HTR-8/SVneo (cell line): ENCODE measurements around the gene MBNL1.
"Not testable (repeated sequence)": the region's sequence is repeated elsewhere in the genome, so short reads cannot be mapped to it uniquely, and the experiment has no call there.

ENCODE experiments used
- DNase-seq: peaks from one replicate; pipeline ENCODE4 v3.0.0; 2011; ENCODE audit warnings: low spot score, mixed read lengths; ENCODE audit not compliant: insufficient read length
- FAIRE-seq: peaks from 2 replicates; lab custom pipeline; 2011; peaks lifted over from hg19 to GRCh38; lab: Jason Lieb, UNC

Gene MBNL1

GRCh38 chr3:152365126-152365525, 96.4 kb downstream of the MBNL1 start:
- FAIRE-seq (no peak), DNase-seq (no peak)

DNA sequence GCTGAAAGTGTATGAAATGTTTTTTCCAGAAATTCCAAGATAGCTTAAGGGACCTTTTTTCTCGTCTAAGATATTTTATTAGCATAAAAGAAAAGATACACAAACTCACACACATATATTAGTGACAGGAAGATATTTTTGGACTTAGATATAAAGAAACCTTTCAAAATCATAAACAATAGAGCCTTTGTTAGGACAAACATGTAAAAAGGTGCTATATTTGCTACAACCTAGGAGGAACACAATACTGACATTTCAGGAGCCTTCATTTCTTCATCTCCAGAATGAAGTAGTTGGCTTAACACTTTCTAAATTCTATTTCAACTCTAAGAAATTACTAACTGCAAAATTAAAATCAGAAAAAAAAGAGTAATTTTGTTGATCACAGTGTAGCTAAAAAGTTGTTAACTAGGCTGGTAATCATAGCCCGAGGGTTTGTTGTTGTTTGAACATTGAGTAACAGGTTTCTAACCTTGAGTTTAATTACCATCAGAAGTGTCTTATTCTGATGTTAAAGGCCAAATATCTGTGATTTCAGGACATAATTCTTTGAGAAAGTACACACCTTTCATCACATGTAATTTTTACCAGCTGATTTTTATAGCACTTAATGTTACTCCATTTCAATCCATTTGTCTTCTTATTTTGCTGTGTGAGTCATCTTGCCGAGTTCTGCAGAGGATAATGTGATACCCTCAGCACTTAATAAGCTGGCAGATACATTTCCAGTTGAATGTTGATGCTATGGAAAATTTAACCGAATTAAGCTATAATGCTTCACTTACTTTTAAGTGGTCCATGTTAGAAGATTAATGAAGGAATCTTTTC, 97.3 kb downstream of the MBNL1 start:
- DNase-seq (no peak), FAIRE-seq (no peak)

DNA sequence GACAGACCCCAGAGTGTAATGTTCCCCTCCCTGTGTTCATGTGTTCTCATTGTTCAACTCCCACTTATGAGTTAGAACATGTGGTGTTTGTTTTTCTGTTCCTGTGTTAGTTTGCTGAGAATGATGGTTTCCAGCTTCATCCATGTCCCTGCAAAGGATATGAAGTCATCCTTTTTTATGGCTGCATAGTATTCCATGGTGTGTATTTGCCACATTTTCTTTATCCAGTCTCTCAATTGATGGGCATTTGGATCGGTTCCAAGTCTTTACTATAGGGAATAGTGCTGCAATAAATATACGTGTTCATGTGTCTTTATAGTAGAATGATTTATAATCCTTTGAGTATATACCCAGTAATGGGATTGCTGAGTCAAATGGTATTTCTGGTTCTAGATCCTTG, 98.5 kb downstream of the MBNL1 start:
- not testable (repeated sequence) for DNase-seq, FAIRE-seq

- DNase-seq, FAIRE-seq: not testable (repeated sequence)
Measured at GRCh38 chr3:152372633-152373032, 103.9 kb downstream of the MBNL1 start.

GRCh38 chr3:152373379-152373778, 104.7 kb downstream of the MBNL1 start:
- DNase-seq, result no peak

GRCh38 chr3:152374262-152374990, 105.7 kb downstream of the MBNL1 start:
- no peak for FAIRE-seq
- DNase-seq, result no peak

More at GRCh38 chr3:152373379-152373778, 104.7 kb downstream of the MBNL1 start:
- FAIRE-seq, result no peak

- FAIRE-seq (no peak), DNase-seq (no peak)
Measured at GRCh38 chr3:152375546-152375945, 106.8 kb downstream of the MBNL1 start.

DNA sequence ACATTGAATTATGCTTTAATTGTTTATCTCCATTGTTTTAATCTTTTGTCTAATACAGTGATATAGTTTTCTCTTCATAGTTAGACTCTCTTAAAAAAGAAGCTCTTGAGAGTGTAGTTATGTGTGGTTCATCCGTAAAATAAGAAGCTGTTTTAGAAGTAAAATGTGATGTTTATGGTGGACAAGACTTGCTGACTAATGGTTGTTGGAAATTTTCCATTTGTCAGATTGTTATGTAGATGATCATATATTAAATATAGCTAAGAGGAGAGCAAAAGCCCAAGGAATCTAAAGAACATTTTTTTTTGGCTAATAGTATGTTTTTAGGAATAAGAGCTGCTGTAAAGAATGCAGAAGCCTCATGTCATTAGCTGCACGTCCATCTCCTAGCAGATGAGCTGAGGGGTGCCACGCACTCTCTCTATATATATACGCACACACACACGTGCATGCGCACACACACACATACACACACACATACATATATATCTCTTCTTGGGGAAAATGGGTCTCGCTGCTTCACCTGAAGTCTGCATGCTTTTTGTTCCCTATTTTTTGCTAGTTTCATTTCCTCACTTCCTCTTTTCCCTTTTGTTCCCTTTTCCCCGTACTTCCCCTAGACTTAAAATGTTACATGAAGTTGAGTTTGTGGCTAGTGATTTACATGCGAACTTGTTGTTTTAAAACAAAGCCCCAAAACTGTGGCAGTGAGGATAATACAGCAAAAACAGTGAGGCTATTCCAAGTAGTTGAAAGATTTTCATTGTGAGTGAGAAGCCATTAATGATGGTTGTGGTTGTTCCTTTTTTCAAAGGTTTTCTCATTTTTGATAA, 107.8 kb downstream of the MBNL1 start:
- DNase-seq, result no peak
- FAIRE-seq, result no peak

DNA sequence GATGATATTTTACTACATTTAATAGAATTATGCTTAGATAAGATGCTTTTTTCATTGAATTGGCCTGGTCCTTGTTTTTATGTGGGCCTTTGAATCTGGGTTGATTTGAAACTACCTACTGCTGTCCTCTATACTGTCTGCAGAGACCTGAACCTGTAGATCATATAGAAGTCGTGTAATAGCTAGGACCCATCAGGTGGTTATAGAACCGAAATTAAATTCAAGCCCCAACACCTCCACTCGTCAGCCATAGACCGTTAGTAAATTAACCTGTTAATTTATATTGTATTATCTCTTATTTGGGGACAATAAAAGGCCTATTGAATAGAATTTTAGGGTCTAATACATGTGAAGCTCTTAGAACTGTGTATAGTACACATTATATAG, 108.4 kb downstream of the MBNL1 start:
- FAIRE-seq, result no peak
- DNase-seq, result no peak

DNA sequence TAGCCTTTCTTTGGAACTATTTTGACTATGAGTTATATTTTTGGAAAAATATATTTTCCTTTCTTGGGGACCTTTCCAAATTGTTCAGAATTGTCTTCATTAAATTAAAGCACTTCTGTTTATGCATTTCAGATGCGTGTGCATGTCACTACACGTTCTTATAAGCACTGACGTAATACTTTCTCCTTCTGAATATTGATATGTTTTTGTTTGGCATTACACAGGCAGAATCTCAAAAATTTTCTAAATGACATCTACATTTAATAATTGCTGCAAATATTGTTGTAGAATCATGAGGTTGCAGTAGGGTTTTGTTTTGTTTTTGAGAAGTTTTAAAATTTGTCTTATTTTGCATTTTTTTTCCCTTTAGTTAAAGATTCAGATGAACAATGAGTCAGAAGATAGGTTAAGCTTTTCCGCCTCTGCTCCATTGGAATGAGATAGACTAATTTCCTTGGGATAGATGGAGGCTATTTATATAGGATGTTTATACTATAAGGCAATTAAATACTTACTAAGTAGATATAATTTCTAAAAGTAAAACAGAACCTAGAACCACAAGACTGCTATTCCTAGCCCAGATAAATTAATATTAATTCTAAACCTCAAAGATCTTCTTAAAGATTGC, 110.8 kb downstream of the MBNL1 start:
- FAIRE-seq (no peak), DNase-seq (no peak)

DNA sequence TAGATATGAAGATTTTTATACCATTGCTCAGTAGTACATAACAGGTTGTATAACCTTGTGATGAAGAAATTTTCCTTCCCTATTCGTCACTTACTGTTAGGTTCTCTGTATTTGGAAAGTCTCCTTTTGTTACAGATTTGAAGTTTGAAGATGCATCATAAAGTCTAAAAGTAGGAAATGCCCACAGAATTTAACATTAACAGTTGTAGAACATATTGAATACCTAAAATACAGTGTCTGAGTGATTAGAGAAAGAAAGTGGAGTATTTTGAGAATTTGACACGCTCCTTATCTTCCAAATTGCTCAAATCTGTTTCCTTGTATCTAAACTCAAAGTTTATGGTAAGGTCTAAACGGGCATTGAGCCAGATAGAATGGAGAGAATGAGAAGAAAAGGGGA, 111.3 kb downstream of the MBNL1 start:
- FAIRE-seq, result no peak
- DNase-seq, result no peak

DNA sequence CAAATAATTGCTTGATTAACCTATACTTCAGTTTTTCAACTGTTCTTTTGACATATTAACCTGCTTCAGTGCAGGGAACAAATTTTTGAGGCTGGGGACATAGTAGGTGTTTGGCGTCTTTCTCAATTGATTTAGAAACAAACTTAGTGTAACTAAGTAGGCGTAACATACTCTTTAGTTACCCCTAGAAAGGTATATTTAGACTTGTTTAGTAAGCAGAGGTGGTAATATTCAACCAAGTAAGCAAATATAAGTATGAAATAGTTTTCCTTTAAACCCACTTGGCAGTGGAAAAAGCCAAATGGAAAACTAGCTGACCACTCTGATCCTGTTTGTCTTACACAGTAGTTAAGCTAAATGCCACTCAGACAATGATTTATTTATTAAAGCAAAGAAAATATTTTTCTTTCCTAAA, 113.2 kb downstream of the MBNL1 start:
- no peak for FAIRE-seq

GRCh38 chr3:152382312-152383135, 113.8 kb downstream of the MBNL1 start:
- FAIRE-seq (no peak), DNase-seq (no peak)

More for the DNA sequence above, 113.2 kb downstream of the MBNL1 start:
- DNase-seq, result no peak

DNA sequence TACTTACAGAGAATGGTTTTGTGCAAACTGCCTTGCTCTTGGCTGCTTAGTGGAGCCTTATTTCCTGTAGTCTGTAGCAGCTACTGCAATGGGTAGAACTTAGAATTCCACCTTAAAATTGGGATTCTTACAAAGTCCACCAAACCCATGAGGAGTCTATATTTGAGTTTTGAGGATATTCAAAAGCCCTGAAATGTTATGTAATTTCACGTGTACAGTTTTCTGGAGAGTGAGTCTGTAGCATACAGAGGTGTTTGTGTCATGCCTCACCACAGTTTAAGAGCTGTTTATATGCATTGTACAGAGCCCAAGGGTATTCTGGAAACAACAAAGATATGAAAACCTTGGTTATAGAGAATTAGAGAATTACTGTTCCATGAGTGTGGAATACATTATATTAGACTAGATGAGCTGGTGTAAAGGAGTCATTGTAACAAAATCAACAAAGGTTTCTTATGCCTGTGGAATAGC, 114.4 kb downstream of the MBNL1 start:
- FAIRE-seq (no peak), DNase-seq (no peak)

GRCh38 chr3:152384412-152384811, 115.7 kb downstream of the MBNL1 start:
- DNase-seq (no peak), FAIRE-seq (no peak)

DNA sequence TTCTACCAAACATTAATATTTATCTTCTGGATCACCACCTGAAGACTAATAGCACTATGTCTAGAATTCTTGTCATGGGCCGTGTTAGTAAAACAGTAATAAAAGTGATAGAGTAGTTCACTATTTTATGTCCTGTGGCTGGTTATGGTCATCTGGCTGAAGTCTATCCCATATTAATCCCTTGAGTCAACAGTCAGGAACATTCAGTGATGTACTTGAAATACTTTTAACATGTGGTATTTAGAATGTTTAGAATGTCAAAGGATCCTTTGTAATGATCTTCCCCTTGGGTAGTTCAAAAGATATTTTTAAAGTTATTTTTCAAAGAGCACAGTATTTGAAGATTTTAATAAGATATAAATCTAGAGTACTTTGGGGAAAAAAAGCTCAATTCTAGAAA, 117.0 kb downstream of the MBNL1 start:
- FAIRE-seq (no peak), DNase-seq (peak; percentile 22)

- FAIRE-seq (no peak), DNase-seq (no peak)
Measured at GRCh38 chr3:152386208-152386607, 117.5 kb downstream of the MBNL1 start.

DNA sequence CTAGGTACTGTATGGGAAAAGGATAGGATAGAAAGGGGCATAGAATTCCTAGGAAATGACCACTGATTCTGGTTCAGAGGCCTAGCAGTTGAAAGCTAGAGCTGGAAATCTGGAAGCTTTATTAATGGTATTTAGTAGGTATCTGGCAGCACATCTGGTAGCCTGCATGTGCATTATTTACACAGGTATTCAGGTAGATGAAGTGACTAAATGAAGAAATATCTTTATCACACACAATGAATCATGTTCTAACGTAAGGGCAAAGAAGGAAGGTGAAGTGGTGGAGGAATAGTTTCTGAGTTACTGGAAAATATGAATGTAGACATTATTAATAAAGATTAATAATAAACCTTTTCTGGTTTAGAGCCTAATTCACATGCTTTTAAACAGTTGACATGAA, 119.9 kb downstream of the MBNL1 start:
- FAIRE-seq (no peak), DNase-seq (no peak)

- FAIRE-seq, result no peak
- no peak for DNase-seq
Measured at GRCh38 chr3:152389316-152389934, 120.7 kb downstream of the MBNL1 start.
